Heart left ventricle (tissue), 13 donors: ENCODE data around the gene SRR.

ENCODE experiments used
- POLR2A ChIP-seq, 2 donors: fragments of 450-650 bp; IDR thresholded peaks; one replicate each; pipeline ENCODE4 v1.6.1; 2017; ENCODE audit warnings: antibody characterized with exemption in 2 of 2, mild to moderate bottlenecking in 2 of 2, moderate library complexity in 2 of 2
- TF ChIP-seq, protein P1 (sequence below), 12 donors: fragments of 200-600 bp; sonication (generic) in 4 of 12; IDR thresholded peaks; one replicate each; pipeline versions ENCODE4 v1.5.0 to v1.8.0; 2018 to 2022; ENCODE audit warnings: antibody characterized with exemption in 12 of 12, mild to moderate bottlenecking in 5 of 12
- donor health status: ischemic (EF 13 %, LVEDD 7.1; RV severe dilation, severe dysfunction).
- donor health status: DM: no; HTN: yes; CAD: no.
- donor health status: DM: no; HTN: no; CAD: no.
- donor health status: ischemic (EF 25% LVEDD 6.9; RV normal size, moderate dysfunction).
- donor health status: ischemic (EF 25% LVEDD 5.7; RV mildly dilated, moderate dysfunction).
- donor health status: ischemic (EF 35%, LVEDD 5.7; RV mildly dilated, moderate dysfunction).
- donor health status: nonischemic (EF 11% LVEDD 7.7; RV severe dilation, severe dysfunction).
- donor health status: DM: yes; HTN: yes; CAD: no.
- donor health status: PGD.
- donor health status: ischemic (EF 29% LVEDD 5.4; RV normal size, mild dysfunction).
- donor health status: nonischemic (EF 23%, LVEDD 6.1; RV moderate dilation, normal function).

DNA sequence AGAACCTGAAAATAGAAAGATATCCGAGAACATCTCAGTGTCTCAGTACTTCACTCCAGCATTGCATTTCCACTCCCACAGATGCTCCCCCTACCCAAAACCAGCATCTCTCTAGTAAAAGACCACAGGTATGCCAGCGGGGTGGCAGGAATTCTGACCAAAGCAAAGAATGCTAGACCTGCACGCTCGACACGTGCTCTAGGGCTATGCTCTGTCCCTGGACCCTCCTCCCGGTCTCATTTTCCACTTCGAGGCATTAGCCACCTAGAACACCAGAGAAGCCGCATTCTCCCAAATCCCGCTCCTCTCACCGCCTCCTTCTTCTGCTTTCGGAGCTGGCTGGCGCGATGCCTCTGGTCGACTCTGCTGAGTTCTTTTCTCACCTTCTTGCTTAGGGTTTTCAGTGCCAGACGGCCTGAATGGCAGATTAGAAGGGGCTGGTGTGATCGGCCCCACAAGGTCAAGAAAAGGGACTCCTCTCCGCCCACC lies 32.0 kb downstream of the SRR start:
- TF ChIP-seq, protein P1, sequence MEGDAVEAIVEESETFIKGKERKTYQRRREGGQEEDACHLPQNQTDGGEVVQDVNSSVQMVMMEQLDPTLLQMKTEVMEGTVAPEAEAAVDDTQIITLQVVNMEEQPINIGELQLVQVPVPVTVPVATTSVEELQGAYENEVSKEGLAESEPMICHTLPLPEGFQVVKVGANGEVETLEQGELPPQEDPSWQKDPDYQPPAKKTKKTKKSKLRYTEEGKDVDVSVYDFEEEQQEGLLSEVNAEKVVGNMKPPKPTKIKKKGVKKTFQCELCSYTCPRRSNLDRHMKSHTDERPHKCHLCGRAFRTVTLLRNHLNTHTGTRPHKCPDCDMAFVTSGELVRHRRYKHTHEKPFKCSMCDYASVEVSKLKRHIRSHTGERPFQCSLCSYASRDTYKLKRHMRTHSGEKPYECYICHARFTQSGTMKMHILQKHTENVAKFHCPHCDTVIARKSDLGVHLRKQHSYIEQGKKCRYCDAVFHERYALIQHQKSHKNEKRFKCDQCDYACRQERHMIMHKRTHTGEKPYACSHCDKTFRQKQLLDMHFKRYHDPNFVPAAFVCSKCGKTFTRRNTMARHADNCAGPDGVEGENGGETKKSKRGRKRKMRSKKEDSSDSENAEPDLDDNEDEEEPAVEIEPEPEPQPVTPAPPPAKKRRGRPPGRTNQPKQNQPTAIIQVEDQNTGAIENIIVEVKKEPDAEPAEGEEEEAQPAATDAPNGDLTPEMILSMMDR (IDR thresholded peaks at IDR 0.05), result no peak
- no peak for TF ChIP-seq POLR2A (IDR thresholded peaks at IDR 0.05)
